Measurements from ENCODE around the gene MMP10.

The MMP10 gene

GRCh38 chr11:102780491-102780918 lies at the start of gene MMP10:
MMP10 (minus strand) TSS chr11:102780628; CDS start chr11:102780591, 37 bp downstream.
- H2AFZ ChIP-seq (ENCODE audit: low read depth, low read length) = no peak within 1 kb of the TSS
- no peaks in the 10 kb centered on the region for H3K27me3 ChIP-seq (ENCODE audit: insufficient read depth, low read length)
- no peaks in the 10 kb centered on the region for H3K36me3 ChIP-seq (ENCODE audit: insufficient read depth, low read length)
- H3K4me3 ChIP-seq (ENCODE audit: low read length) = no peak within 1 kb of the TSS
- peaks cover 16% of the 10 kb centered on the region for H3K4me1 ChIP-seq (ENCODE audit: insufficient read depth, low read length)
- H3K9me3 ChIP-seq (ENCODE audit: low read length) = no peaks in the 10 kb centered on the region

- no peaks in the 10 kb centered on the region for H3K9me3 ChIP-seq (ENCODE audit: low read length)
- no peak overlapping the region for H3K4me3 ChIP-seq (ENCODE audit: low read length)
- H3K36me3 ChIP-seq (ENCODE audit: insufficient read depth, low read length) = no peaks in the 10 kb centered on the region
- no peaks in the 10 kb centered on the region for H3K4me1 ChIP-seq (ENCODE audit: insufficient read depth, low read length)
- H3K27me3 ChIP-seq (ENCODE audit: insufficient read depth, low read length) = no peaks in the 10 kb centered on the region
- no peak overlapping the region for H2AFZ ChIP-seq (ENCODE audit: low read depth, low read length)
Observed at GRCh38 chr11:102829316-102830000, 49.0 kb upstream of the MMP10 start.

GRCh38 chr11:102824556-102824955 lies 44.1 kb upstream of the MMP10 start:
- Histone ChIP-seq H3K4me1 (ENCODE audit: insufficient read depth, low read length) (no peaks in the 10 kb centered on the region), H3K4me3 (ENCODE audit: low read length) (no peak overlapping the region), H2AFZ (ENCODE audit: low read depth, low read length) (no peak overlapping the region), H3K9me3 (ENCODE audit: low read length) (no peaks in the 10 kb centered on the region), H3K27me3 (ENCODE audit: insufficient read depth, low read length) (no peaks in the 10 kb centered on the region), H3K36me3 (ENCODE audit: insufficient read depth, low read length) (no peaks in the 10 kb centered on the region)

GRCh38 chr11:102819491-102819890 lies 39.1 kb upstream of the MMP10 start:
- no peaks in the 10 kb centered on the region for H3K27me3 ChIP-seq (ENCODE audit: insufficient read depth, low read length)
- H3K4me1 ChIP-seq (ENCODE audit: insufficient read depth, low read length) = no peaks in the 10 kb centered on the region
- no peaks in the 10 kb centered on the region for H3K9me3 ChIP-seq (ENCODE audit: low read length)
- H3K36me3 ChIP-seq (ENCODE audit: insufficient read depth, low read length) = no peaks in the 10 kb centered on the region
- no peak overlapping the region for H2AFZ ChIP-seq (ENCODE audit: low read depth, low read length)
- H3K4me3 ChIP-seq (ENCODE audit: low read length) = no peak overlapping the region

- no peaks in the 10 kb centered on the region for H3K27me3 ChIP-seq (ENCODE audit: insufficient read depth, low read length)
- no peaks in the 10 kb centered on the region for H3K36me3 ChIP-seq (ENCODE audit: insufficient read depth, low read length)
- H2AFZ ChIP-seq (ENCODE audit: low read depth, low read length) = no peak overlapping the region
- no peaks in the 10 kb centered on the region for H3K4me1 ChIP-seq (ENCODE audit: insufficient read depth, low read length)
- H3K4me3 ChIP-seq (ENCODE audit: low read length) = no peak overlapping the region
- H3K9me3 ChIP-seq (ENCODE audit: low read length) = no peaks in the 10 kb centered on the region
Observed at GRCh38 chr11:102813484-102813883, 33.1 kb upstream of the MMP10 start.

GRCh38 chr11:102812188-102812587 lies 31.8 kb upstream of the MMP10 start:
- Histone ChIP-seq H3K9me3 (ENCODE audit: low read length) (no peaks in the 10 kb centered on the region), H3K27me3 (ENCODE audit: insufficient read depth, low read length) (no peaks in the 10 kb centered on the region), H3K4me3 (ENCODE audit: low read length) (no peak overlapping the region), H3K36me3 (ENCODE audit: insufficient read depth, low read length) (no peaks in the 10 kb centered on the region), H3K4me1 (ENCODE audit: insufficient read depth, low read length) (no peaks in the 10 kb centered on the region), H2AFZ (ENCODE audit: low read depth, low read length) (no peak overlapping the region)

GRCh38 chr11:102810950-102811660 lies 30.7 kb upstream of the MMP10 start:
- H3K4me1 ChIP-seq (ENCODE audit: insufficient read depth, low read length) = no peaks in the 10 kb centered on the region
- no peak overlapping the region for H3K4me3 ChIP-seq (ENCODE audit: low read length)
- H3K9me3 ChIP-seq (ENCODE audit: low read length) = no peaks in the 10 kb centered on the region
- no peaks in the 10 kb centered on the region for H3K27me3 ChIP-seq (ENCODE audit: insufficient read depth, low read length)
- no peaks in the 10 kb centered on the region for H3K36me3 ChIP-seq (ENCODE audit: insufficient read depth, low read length)
- no peak overlapping the region for H2AFZ ChIP-seq (ENCODE audit: low read depth, low read length)

GRCh38 chr11:102809971-102810370 lies 29.5 kb upstream of the MMP10 start:
- Histone ChIP-seq H2AFZ (ENCODE audit: low read depth, low read length) (no peak overlapping the region), H3K27me3 (ENCODE audit: insufficient read depth, low read length) (no peaks in the 10 kb centered on the region), H3K4me3 (ENCODE audit: low read length) (no peak overlapping the region), H3K4me1 (ENCODE audit: insufficient read depth, low read length) (no peaks in the 10 kb centered on the region), H3K9me3 (ENCODE audit: low read length) (no peaks in the 10 kb centered on the region), H3K36me3 (ENCODE audit: insufficient read depth, low read length) (no peaks in the 10 kb centered on the region)

- Histone ChIP-seq H3K36me3 (ENCODE audit: insufficient read depth, low read length) (no peaks in the 10 kb centered on the region), H3K4me3 (ENCODE audit: low read length) (no peak overlapping the region)
Observed at GRCh38 chr11:102807921-102808320, 27.5 kb upstream of the MMP10 start.

GRCh38 chr11:102806296-102806695 lies 25.9 kb upstream of the MMP10 start:
- Histone ChIP-seq H2AFZ (ENCODE audit: low read depth, low read length) (no peak overlapping the region), H3K4me1 (ENCODE audit: insufficient read depth, low read length) (no peaks in the 10 kb centered on the region), H3K4me3 (ENCODE audit: low read length) (no peak overlapping the region), H3K36me3 (ENCODE audit: insufficient read depth, low read length) (no peaks in the 10 kb centered on the region), H3K9me3 (ENCODE audit: low read length) (no peaks in the 10 kb centered on the region), H3K27me3 (ENCODE audit: insufficient read depth, low read length) (no peaks in the 10 kb centered on the region)

More at GRCh38 chr11:102807921-102808320, 27.5 kb upstream of the MMP10 start:
- no peaks in the 10 kb centered on the region for H3K4me1 ChIP-seq (ENCODE audit: insufficient read depth, low read length)
- H3K9me3 ChIP-seq (ENCODE audit: low read length) = no peaks in the 10 kb centered on the region
- H2AFZ ChIP-seq (ENCODE audit: low read depth, low read length) = no peak overlapping the region
- no peaks in the 10 kb centered on the region for H3K27me3 ChIP-seq (ENCODE audit: insufficient read depth, low read length)

- Histone ChIP-seq H3K27me3 (ENCODE audit: insufficient read depth, low read length) (no peaks in the 10 kb centered on the region), H3K4me1 (ENCODE audit: insufficient read depth, low read length) (no peaks in the 10 kb centered on the region), H3K4me3 (ENCODE audit: low read length) (no peak overlapping the region), H2AFZ (ENCODE audit: low read depth, low read length) (no peak overlapping the region), H3K36me3 (ENCODE audit: insufficient read depth, low read length) (no peaks in the 10 kb centered on the region), H3K9me3 (ENCODE audit: low read length) (no peaks in the 10 kb centered on the region)
Observed at GRCh38 chr11:102802341-102802740, 21.9 kb upstream of the MMP10 start.

GRCh38 chr11:102800767-102801166 lies 20.3 kb upstream of the MMP10 start:
- Histone ChIP-seq H3K27me3 (ENCODE audit: insufficient read depth, low read length) (no peaks in the 10 kb centered on the region), H3K9me3 (ENCODE audit: low read length) (no peaks in the 10 kb centered on the region), H3K4me1 (ENCODE audit: insufficient read depth, low read length) (no peaks in the 10 kb centered on the region), H3K36me3 (ENCODE audit: insufficient read depth, low read length) (no peaks in the 10 kb centered on the region), H2AFZ (ENCODE audit: low read depth, low read length) (no peak overlapping the region), H3K4me3 (ENCODE audit: low read length) (no peak overlapping the region)

- Histone ChIP-seq H2AFZ (ENCODE audit: low read depth, low read length) (no peak overlapping the region), H3K27me3 (ENCODE audit: insufficient read depth, low read length) (no peaks in the 10 kb centered on the region)
Observed at GRCh38 chr11:102799681-102800340, 19.4 kb upstream of the MMP10 start.

More at GRCh38 chr11:102799681-102800340, 19.4 kb upstream of the MMP10 start:
- no peaks in the 10 kb centered on the region for H3K36me3 ChIP-seq (ENCODE audit: insufficient read depth, low read length)
- no peak overlapping the region for H3K4me3 ChIP-seq (ENCODE audit: low read length)
- H3K4me1 ChIP-seq (ENCODE audit: insufficient read depth, low read length) = no peaks in the 10 kb centered on the region
- no peaks in the 10 kb centered on the region for H3K9me3 ChIP-seq (ENCODE audit: low read length)

Data from neuron (in vitro differentiated cells).